WTC11 (cell line): Measurements from ENCODE around the gene FGD3. TPM values are rescaled to one million over a fixed set of nuclear protein-coding genes. Genes with fewer than 3 reads are reported as not detected.

ENCODE experiments used
- ATAC-seq: fragments of 200-7000 bp; cut with Tn5 transposase; 2 replicates; pipeline ENCODE4 v1.10.0; 2021; ENCODE audit warnings: mild to moderate bottlenecking, moderate library complexity
- CTCF ChIA-PET: fragments of 300-600 bp; sonication (Branson Sonifier 250); formaldehyde crosslinking; loops from one replicate; lab custom pipeline; 2021; ENCODE audit warnings: antibody characterized with exemption; lab: Charles Lee
- POLR2A ChIA-PET: fragments of 350-600 bp; sonication (Branson Sonifier 250); formaldehyde crosslinking; loops from one replicate; lab custom pipeline; 2021; ENCODE audit warnings: antibody characterized with exemption; lab: Charles Lee
- DNase-seq: peaks from one replicate; pipeline ENCODE4 v3.0.0; 2021; ENCODE audit warnings: low spot score
- H3K27ac Mint-ChIP-seq: 2 replicates; pipeline ENCODE4 v1.8.0; 2021; ENCODE audit warnings: mixed read lengths
- H3K27me3 Mint-ChIP-seq: 2 replicates; pipeline ENCODE4 v1.8.0; 2021; ENCODE audit warnings: low read depth, mild to moderate bottlenecking, moderate library complexity, mixed read lengths
- H3K36me3 Mint-ChIP-seq: 2 replicates; pipeline ENCODE4 v1.8.0; 2021; ENCODE audit warnings: mixed read lengths
- H3K4me1 Mint-ChIP-seq: 2 replicates; pipeline ENCODE4 v1.8.0; 2022; ENCODE audit warnings: mixed read lengths
- H3K4me3 Mint-ChIP-seq: 2 replicates; pipeline ENCODE4 v1.8.0; 2021; ENCODE audit warnings: mild to moderate bottlenecking, moderate library complexity, mixed read lengths
- H3K9me3 Mint-ChIP-seq: 2 replicates; pipeline ENCODE4 v1.8.0; 2021; ENCODE audit warnings: mixed read lengths
- CBFB ChIP-seq: sonication (generic); formaldehyde crosslinking; IDR thresholded peaks from 2 replicates; pipeline ENCODE4 v1.8.1; 2022; ENCODE audit warnings: mild to moderate bottlenecking, low read depth, missing genetic modification reagents
- ETV6 ChIP-seq: sonication (generic); formaldehyde crosslinking; IDR thresholded peaks from 2 replicates; pipeline ENCODE4 v1.8.1; 2022; ENCODE audit warnings: mild to moderate bottlenecking, missing genetic modification reagents
- GRHL2 ChIP-seq: fragments of 250-450 bp; sonication (Bioruptor Pico); IDR thresholded peaks from 2 replicates; pipeline ENCODE4 v1.8.0; 2022; ENCODE audit warnings: mild to moderate bottlenecking, moderate library complexity; ENCODE audit not compliant: insufficient replicate concordance, severe bottlenecking
- NFATC4 ChIP-seq: fragments of 250-450 bp; sonication (Bioruptor Pico); IDR thresholded peaks from 2 replicates; pipeline ENCODE4 v1.9.0; 2021; ENCODE audit warnings: mild to moderate bottlenecking
- NFE2L1 ChIP-seq: sonication (generic); formaldehyde crosslinking; IDR thresholded peaks from 2 replicates; pipeline ENCODE4 v1.8.1; 2023; ENCODE audit warnings: missing genetic modification reagents
- NFYB ChIP-seq: sonication (generic); formaldehyde crosslinking; conservative IDR thresholded peaks from 2 replicates; pipeline ENCODE4 v1.8.0; 2022; ENCODE audit warnings: low read depth, missing genetic modification reagents
- RELA ChIP-seq: sonication (generic); formaldehyde crosslinking; IDR thresholded peaks from 2 replicates; pipeline ENCODE4 v1.8.1; 2022; ENCODE audit warnings: missing genetic modification reagents, mild to moderate bottlenecking, borderline replicate concordance
- ZNF263 ChIP-seq: sonication (generic); formaldehyde crosslinking; IDR thresholded peaks from 2 replicates; pipeline ENCODE4 v1.8.1; 2022; ENCODE audit warnings: low read depth, mild to moderate bottlenecking, moderate library complexity, missing genetic modification reagents
- ZNF396 ChIP-seq: fragments of 250-450 bp; sonication (Bioruptor Pico); IDR thresholded peaks from 2 replicates; pipeline ENCODE4 v1.8.0; 2021; ENCODE audit warnings: mild to moderate bottlenecking, moderate library complexity, borderline replicate concordance
- total RNA-seq: library from RNA; stranded (reverse); gene quantifications from 3 replicates; pipeline ENCODE4 v1.2.3, GENCODE V29; 2021
- TF ChIP-seq, protein P1 (sequence below): sonication (generic); formaldehyde crosslinking; conservative IDR thresholded peaks from 2 replicates; pipeline ENCODE4 v1.8.1; 2023; ENCODE audit warnings: mild to moderate bottlenecking, low read depth, missing genetic modification reagents, moderate library complexity
- TF ChIP-seq, protein P2 (sequence below): sonication (generic); formaldehyde crosslinking; IDR thresholded peaks from 2 replicates; pipeline ENCODE4 v1.8.1; 2023; ENCODE audit warnings: mild to moderate bottlenecking, missing genetic modification reagents, borderline replicate concordance
- TF ChIP-seq, protein P3 (sequence below): sonication (generic); formaldehyde crosslinking; IDR thresholded peaks from 2 replicates; pipeline ENCODE4 v1.8.1; 2022; ENCODE audit warnings: mild to moderate bottlenecking, moderate library complexity, missing genetic modification reagents
- TF ChIP-seq, protein P4 (sequence below): sonication (generic); formaldehyde crosslinking; IDR thresholded peaks from 2 replicates; pipeline ENCODE4 v1.8.0; 2022; ENCODE audit warnings: mild to moderate bottlenecking, missing genetic modification reagents
- TF ChIP-seq, protein P5 (sequence below): sonication (generic); formaldehyde crosslinking; IDR thresholded peaks from 2 replicates; pipeline ENCODE4 v1.8.0; 2022; ENCODE audit warnings: mild to moderate bottlenecking, missing genetic modification reagents
- TF ChIP-seq, protein P6 (sequence below): sonication (generic); formaldehyde crosslinking; IDR thresholded peaks from 2 replicates; pipeline ENCODE4 v1.8.1; 2022; ENCODE audit warnings: low read depth, mild to moderate bottlenecking, moderate library complexity, missing genetic modification reagents, borderline replicate concordance
- TF ChIP-seq, protein P7 (sequence below): sonication (generic); formaldehyde crosslinking; conservative IDR thresholded peaks from 2 replicates; pipeline ENCODE4 v1.8.1; 2022; ENCODE audit warnings: mild to moderate bottlenecking, missing genetic modification reagents
- TF ChIP-seq, protein P8 (sequence below): sonication (generic); formaldehyde crosslinking; IDR thresholded peaks from 2 replicates; pipeline ENCODE4 v1.8.0; 2022; ENCODE audit warnings: mild to moderate bottlenecking, missing genetic modification reagents

Gene FGD3
- total RNA-seq, 1 experiment from 2014 or later = 1.9 TPM

DNA sequence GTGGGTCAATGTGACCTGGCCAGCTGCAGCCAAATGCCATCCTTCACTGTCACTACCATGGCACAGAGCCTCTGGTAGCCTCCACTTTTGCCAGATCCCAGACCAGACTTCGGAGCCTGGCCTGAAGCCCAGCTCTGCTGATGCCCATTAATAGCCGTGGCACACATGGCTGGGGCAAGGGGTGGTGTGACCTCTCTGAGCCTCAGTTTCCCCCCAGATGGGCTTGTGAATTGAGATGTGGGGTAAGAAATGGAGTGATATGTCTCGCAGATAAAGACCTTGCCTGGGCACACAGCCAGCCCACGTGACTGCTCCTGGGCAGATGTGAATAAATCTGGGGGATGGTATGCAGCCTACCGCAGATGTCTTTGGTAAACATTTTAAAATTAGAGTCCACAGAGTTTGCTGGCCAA is 125.1 kb downstream of the FGD3 start (continued):
- TF ChIP-seq, protein P1, sequence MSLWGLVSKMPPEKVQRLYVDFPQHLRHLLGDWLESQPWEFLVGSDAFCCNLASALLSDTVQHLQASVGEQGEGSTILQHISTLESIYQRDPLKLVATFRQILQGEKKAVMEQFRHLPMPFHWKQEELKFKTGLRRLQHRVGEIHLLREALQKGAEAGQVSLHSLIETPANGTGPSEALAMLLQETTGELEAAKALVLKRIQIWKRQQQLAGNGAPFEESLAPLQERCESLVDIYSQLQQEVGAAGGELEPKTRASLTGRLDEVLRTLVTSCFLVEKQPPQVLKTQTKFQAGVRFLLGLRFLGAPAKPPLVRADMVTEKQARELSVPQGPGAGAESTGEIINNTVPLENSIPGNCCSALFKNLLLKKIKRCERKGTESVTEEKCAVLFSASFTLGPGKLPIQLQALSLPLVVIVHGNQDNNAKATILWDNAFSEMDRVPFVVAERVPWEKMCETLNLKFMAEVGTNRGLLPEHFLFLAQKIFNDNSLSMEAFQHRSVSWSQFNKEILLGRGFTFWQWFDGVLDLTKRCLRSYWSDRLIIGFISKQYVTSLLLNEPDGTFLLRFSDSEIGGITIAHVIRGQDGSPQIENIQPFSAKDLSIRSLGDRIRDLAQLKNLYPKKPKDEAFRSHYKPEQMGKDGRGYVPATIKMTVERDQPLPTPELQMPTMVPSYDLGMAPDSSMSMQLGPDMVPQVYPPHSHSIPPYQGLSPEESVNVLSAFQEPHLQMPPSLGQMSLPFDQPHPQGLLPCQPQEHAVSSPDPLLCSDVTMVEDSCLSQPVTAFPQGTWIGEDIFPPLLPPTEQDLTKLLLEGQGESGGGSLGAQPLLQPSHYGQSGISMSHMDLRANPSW (CRISPR knock-in tag) = no peak
- TF ChIP-seq ETV6 (CRISPR knock-in tag) = no peak
- TF ChIP-seq, all 79 proteins: peak for 0

DNA sequence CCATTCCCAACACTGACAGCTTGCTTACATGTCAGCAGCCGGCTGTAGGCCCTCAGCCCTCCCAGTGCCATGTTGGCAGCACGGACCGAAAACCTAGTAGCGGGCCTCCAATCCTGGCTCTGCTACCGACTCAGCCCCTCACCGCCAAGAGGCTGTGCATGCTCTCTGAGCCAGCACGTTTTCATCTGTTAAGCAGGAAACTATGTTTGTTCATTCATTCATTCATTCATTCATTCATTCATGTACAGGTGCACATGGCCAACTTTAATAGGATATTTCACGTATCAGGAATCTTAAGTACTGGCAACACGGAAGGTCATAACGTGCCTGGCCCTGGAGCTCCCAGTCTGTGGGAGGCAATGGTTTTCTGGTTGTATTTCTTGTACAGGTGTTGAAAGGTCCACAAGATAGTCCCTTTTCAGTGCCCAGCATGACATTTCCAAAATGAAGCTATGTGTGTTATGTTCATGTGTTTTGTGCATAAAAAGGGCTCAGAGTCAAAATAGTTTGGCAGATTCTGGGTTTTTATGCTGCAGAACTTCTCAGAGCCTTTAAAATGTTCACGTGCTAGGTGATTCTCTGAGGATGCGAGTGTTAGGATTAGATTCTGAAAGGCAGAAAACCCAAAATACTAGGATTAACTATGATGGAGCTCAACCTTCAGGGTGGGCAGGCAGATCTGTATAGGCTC is 128.9 kb downstream of the FGD3 start:
- POLR2A ChIA-PET = interaction anchor here (0.7 kb wide), 1 partner anchor 129 kb away, joined by 3 read pairs; the partner anchor contains the start of gene FGD3
- no peak for ATAC-seq
- Mint-ChIP-seq H3K27me3 (no peaks in the 10 kb centered on the region), H3K4me1 (0 out of 2 replicates have a peak, but pooled peaks cover 2% of the 10 kb centered on the region), H3K9me3 (no peaks in the 10 kb centered on the region), H3K4me3 (no peak overlapping the region), H3K36me3 (no peaks in the 10 kb centered on the region), H3K27ac (no peak overlapping the region)
- DNase-seq = no peak
- CTCF ChIA-PET = interaction anchor here (1.3 kb wide), 1 partner anchor 41 kb away, joined by 3 read pairs; no protein-coding TSS in a partner anchor
- TF ChIP-seq NFATC4 (CRISPR knock-in tag) = no peak
- TF ChIP-seq, protein P2, sequence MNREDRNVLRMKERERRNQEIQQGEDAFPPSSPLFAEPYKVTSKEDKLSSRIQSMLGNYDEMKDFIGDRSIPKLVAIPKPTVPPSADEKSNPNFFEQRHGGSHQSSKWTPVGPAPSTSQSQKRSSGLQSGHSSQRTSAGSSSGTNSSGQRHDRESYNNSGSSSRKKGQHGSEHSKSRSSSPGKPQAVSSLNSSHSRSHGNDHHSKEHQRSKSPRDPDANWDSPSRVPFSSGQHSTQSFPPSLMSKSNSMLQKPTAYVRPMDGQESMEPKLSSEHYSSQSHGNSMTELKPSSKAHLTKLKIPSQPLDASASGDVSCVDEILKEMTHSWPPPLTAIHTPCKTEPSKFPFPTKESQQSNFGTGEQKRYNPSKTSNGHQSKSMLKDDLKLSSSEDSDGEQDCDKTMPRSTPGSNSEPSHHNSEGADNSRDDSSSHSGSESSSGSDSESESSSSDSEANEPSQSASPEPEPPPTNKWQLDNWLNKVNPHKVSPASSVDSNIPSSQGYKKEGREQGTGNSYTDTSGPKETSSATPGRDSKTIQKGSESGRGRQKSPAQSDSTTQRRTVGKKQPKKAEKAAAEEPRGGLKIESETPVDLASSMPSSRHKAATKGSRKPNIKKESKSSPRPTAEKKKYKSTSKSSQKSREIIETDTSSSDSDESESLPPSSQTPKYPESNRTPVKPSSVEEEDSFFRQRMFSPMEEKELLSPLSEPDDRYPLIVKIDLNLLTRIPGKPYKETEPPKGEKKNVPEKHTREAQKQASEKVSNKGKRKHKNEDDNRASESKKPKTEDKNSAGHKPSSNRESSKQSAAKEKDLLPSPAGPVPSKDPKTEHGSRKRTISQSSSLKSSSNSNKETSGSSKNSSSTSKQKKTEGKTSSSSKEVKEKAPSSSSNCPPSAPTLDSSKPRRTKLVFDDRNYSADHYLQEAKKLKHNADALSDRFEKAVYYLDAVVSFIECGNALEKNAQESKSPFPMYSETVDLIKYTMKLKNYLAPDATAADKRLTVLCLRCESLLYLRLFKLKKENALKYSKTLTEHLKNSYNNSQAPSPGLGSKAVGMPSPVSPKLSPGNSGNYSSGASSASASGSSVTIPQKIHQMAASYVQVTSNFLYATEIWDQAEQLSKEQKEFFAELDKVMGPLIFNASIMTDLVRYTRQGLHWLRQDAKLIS (CRISPR knock-in tag) = no peak
- TF ChIP-seq, protein P3, sequence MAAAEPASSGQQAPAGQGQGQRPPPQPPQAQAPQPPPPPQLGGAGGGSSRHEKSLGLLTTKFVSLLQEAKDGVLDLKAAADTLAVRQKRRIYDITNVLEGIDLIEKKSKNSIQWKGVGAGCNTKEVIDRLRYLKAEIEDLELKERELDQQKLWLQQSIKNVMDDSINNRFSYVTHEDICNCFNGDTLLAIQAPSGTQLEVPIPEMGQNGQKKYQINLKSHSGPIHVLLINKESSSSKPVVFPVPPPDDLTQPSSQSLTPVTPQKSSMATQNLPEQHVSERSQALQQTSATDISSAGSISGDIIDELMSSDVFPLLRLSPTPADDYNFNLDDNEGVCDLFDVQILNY (CRISPR knock-in tag) = no peak
- TF ChIP-seq NFE2L1 = no peak
- no peak for TF ChIP-seq RELA (CRISPR knock-in tag)
- TF ChIP-seq, protein P4, sequence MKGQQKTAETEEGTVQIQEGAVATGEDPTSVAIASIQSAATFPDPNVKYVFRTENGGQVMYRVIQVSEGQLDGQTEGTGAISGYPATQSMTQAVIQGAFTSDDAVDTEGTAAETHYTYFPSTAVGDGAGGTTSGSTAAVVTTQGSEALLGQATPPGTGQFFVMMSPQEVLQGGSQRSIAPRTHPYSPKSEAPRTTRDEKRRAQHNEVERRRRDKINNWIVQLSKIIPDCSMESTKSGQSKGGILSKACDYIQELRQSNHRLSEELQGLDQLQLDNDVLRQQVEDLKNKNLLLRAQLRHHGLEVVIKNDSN (CRISPR knock-in tag) = no peak
- TF ChIP-seq, protein P5, sequence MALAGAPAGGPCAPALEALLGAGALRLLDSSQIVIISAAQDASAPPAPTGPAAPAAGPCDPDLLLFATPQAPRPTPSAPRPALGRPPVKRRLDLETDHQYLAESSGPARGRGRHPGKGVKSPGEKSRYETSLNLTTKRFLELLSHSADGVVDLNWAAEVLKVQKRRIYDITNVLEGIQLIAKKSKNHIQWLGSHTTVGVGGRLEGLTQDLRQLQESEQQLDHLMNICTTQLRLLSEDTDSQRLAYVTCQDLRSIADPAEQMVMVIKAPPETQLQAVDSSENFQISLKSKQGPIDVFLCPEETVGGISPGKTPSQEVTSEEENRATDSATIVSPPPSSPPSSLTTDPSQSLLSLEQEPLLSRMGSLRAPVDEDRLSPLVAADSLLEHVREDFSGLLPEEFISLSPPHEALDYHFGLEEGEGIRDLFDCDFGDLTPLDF (CRISPR knock-in tag) = no peak
- TF ChIP-seq, protein P6, sequence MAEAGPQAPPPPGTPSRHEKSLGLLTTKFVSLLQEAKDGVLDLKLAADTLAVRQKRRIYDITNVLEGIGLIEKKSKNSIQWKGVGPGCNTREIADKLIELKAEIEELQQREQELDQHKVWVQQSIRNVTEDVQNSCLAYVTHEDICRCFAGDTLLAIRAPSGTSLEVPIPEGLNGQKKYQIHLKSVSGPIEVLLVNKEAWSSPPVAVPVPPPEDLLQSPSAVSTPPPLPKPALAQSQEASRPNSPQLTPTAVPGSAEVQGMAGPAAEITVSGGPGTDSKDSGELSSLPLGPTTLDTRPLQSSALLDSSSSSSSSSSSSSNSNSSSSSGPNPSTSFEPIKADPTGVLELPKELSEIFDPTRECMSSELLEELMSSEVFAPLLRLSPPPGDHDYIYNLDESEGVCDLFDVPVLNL (CRISPR knock-in tag) = no peak
- TF ChIP-seq, protein P7, sequence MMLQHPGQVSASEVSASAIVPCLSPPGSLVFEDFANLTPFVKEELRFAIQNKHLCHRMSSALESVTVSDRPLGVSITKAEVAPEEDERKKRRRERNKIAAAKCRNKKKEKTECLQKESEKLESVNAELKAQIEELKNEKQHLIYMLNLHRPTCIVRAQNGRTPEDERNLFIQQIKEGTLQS = no peak
- no peak for TF ChIP-seq ZNF263 (CRISPR knock-in tag)
- no peak for TF ChIP-seq ZNF396 (CRISPR knock-in tag)
- no peak for TF ChIP-seq CBFB (CRISPR knock-in tag)
- no peak for TF ChIP-seq GRHL2 (CRISPR knock-in tag)
- TF ChIP-seq, protein P8, sequence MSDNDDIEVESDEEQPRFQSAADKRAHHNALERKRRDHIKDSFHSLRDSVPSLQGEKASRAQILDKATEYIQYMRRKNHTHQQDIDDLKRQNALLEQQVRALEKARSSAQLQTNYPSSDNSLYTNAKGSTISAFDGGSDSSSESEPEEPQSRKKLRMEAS = no peak
- no peak for TF ChIP-seq NFYB
